Measurements from ENCODE around the gene FBH1. TPM values are rescaled to one million over a fixed set of nuclear protein-coding genes. Genes with fewer than 3 reads are reported as not detected.

Gene FBH1
- total and polyA plus RNA-seq, 9 of the 15 experiments (the other 6 are each of a cell fraction or from before 2014, with no cell fraction given) = 13.4 to 108 (median 77.8) TPM

DNA sequence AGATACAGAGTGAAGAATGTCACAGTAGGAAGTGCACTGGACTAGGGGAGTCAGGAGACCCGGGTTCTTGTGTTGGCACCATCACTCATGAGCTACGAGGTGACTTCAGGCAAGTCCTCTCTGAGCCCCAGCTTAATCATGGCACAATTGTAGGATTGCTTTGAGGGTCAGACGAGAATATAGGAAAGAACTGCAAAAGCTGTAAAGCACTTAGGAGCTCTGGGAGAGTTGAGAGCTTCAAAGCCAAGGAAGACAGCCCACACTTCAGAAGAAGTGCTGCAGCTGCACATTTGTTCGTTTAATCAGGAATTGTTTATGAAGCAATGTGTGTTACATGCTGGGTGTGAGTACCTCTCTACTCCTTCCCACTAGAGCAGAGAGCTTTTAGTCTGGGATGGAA is 4.4 kb downstream of the FBH1 start (continued):
- TF ChIP-seq, protein P1, sequence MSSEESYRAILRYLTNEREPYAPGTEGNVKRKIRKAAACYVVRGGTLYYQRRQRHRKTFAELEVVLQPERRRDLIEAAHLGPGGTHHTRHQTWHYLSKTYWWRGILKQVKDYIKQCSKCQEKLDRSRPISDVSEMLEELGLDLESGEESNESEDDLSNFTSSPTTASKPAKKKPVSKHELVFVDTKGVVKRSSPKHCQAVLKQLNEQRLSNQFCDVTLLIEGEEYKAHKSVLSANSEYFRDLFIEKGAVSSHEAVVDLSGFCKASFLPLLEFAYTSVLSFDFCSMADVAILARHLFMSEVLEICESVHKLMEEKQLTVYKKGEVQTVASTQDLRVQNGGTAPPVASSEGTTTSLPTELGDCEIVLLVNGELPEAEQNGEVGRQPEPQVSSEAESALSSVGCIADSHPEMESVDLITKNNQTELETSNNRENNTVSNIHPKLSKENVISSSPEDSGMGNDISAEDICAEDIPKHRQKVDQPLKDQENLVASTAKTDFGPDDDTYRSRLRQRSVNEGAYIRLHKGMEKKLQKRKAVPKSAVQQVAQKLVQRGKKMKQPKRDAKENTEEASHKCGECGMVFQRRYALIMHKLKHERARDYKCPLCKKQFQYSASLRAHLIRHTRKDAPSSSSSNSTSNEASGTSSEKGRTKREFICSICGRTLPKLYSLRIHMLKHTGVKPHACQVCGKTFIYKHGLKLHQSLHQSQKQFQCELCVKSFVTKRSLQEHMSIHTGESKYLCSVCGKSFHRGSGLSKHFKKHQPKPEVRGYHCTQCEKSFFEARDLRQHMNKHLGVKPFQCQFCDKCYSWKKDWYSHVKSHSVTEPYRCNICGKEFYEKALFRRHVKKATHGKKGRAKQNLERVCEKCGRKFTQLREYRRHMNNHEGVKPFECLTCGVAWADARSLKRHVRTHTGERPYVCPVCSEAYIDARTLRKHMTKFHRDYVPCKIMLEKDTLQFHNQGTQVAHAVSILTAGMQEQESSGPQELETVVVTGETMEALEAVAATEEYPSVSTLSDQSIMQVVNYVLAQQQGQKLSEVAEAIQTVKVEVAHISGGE (CRISPR knock-in tag; IDR thresholded peaks at IDR 0.05) = no peak
- TF ChIP-seq SMAD4 (CRISPR knock-in tag; conservative IDR thresholded peaks at IDR 0.05) (0 out of 2 replicates have a peak, but pooled peaks have one; percentile 9), TCF3 (CRISPR knock-in tag; IDR thresholded peaks at IDR 0.05) (no peak)

DNA sequence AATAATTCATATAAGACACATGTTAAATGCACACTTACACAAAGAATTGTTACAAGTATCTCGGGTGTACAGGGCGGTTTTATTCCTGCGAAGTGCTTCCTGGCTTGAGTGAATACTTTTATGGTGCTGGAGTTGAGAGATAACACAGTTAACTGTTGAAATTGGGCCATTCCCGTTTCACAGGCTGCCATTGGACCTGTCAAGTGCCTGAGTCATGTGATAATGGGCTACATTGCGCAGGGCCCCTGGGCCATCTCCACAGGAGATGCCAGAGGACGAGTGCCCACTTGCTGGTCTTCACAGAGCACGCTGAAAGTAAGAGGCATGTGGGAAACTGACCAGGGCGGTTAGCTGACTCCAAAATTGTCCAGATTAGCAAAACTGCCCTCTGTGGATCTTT is 4.8 kb downstream of the FBH1 start:
- Histone ChIP-seq H3K4me1 (replicated peaks in 1 of 2; ENCODE audit: control insufficient read depth in 2 of 2, insufficient read depth in 2 of 2, low read length in 2 of 2) (peaks cover 46 to 73% of the 10 kb centered on the region in 2 experiments), H3K4me2 (ENCODE audit: insufficient read depth, low read length) (peak overlapping the region; percentile 74), H3K9ac (ENCODE audit: insufficient read depth in 1 of 2, low read depth in 2 of 2, low read length in 2 of 2) (peak overlapping the region in 1 of 2 experiments; percentile 15; a peak in 2 of 4 replicates), H3K9me1 (ENCODE audit: control insufficient read depth, insufficient read depth, low read length) (peaks cover 3% of the 10 kb centered on the region), H2AFZ (ENCODE audit: low read depth, low read length) (no peak overlapping the region), H3K79me2 (ENCODE audit: control insufficient read depth, insufficient read depth, low read length) (peaks cover 97% of the 10 kb centered on the region), H3K27ac (ENCODE audit: extremely low read depth, low read depth, low read length) (peak overlapping the region; percentile 82), H3K4me3 (no peak overlapping the region), H4K20me1 (replicated peaks; ENCODE audit: control insufficient read depth, insufficient read depth, low read length) (peaks cover 15% of the 10 kb centered on the region; the same call in 1 of the 2 replicates), H3K9me3 (replicated peaks; ENCODE audit: control insufficient read depth, insufficient read depth, low read depth, low read length) (peaks cover 3% of the 10 kb centered on the region; the same call in 1 of the 2 replicates), H3K27me3 (ENCODE audit: control insufficient read depth in 2 of 2, insufficient read depth in 2 of 2, low read length in 2 of 2) (no peaks in the 10 kb centered on the region), H3K36me3 (ENCODE audit: control insufficient read depth, insufficient read depth, low read length) (peaks cover 72% of the 10 kb centered on the region)
- 2% methylated on average over 8 of the region's 8 CpGs for WGBS (ENCODE audit: insufficient coverage, low coverage, missing lambda C conversion rate)
- peak; percentile 67 to 90 (median 77) for DNase-seq (ENCODE audit: extremely low read depth in 1 of 4, low spot score in 3 of 4)
- in situ Hi-C loops (cut with MboI) (no loop called here), intact Hi-C loops (cut with micrococcal nuclease) (loop anchor here (5.0 kb wide), 2 partner anchors 83 to 208 kb away; partner anchors contain the start of gene GDI2)
- CTCF ChIA-PET (ENCODE audit: low intra/inter-chr PET ratio) = interaction anchor here (0.6 kb wide), 1 partner anchor 599 kb away, joined by 3 read pairs; no protein-coding TSS in a partner anchor
- POLR2A ChIA-PET = interaction anchor here (0.9 to 1.6 kb wide), 7 partner anchors 10 to 81 kb away, joined by 3 to 7 read pairs (median 4); partner anchors contain the start of gene GDI2
- peak; percentile 61 for ATAC-seq
- BruUV-seq (replicated peaks) = no TSS peak
- peak; percentile 85 for FAIRE-seq
- no peak for TF ChIP-seq ZFPM2 (CRISPR knock-in tag; IDR thresholded peaks at IDR 0.05)
- TF ChIP-seq, protein P2, sequence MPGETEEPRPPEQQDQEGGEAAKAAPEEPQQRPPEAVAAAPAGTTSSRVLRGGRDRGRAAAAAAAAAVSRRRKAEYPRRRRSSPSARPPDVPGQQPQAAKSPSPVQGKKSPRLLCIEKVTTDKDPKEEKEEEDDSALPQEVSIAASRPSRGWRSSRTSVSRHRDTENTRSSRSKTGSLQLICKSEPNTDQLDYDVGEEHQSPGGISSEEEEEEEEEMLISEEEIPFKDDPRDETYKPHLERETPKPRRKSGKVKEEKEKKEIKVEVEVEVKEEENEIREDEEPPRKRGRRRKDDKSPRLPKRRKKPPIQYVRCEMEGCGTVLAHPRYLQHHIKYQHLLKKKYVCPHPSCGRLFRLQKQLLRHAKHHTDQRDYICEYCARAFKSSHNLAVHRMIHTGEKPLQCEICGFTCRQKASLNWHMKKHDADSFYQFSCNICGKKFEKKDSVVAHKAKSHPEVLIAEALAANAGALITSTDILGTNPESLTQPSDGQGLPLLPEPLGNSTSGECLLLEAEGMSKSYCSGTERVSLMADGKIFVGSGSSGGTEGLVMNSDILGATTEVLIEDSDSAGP (CRISPR knock-in tag; IDR thresholded peaks at IDR 0.05) = no peak
- TF ChIP-seq CC2D1A (IDR thresholded peaks at IDR 0.05) = peak; percentile 38; the same call in 1 of the 2 replicates
- no peak for TF ChIP-seq ESRRA (IDR thresholded peaks at IDR 0.05; ENCODE audit: borderline replicate concordance, low read depth)
- TF ChIP-seq ETV5 (CRISPR knock-in tag; IDR thresholded peaks at IDR 0.05; ENCODE audit: low read depth) = no peak
- peak; percentile 74; the same call in 1 of the 2 replicates for TF ChIP-seq ZNF584 (CRISPR knock-in tag; IDR thresholded peaks at IDR 0.05; ENCODE audit: low read depth)
- no peak for TF ChIP-seq SETDB1 (IDR thresholded peaks at IDR 0.05; ENCODE audit: low read length)
- no peak for TF ChIP-seq BRF1 (IDR thresholded peaks at IDR 0.05; ENCODE audit: borderline replicate concordance, extremely low read depth, insufficient read length)
- no peak for TF ChIP-seq MCM3 (IDR thresholded peaks at IDR 0.05)

Measured in K562 (cell line).